Smooth muscle cell of the brain vasculature (primary cell): ENCODE measurements around the gene MACO1.

Source experiments
- DNase-seq: peaks from one replicate; pipeline ENCODE4 v3.0.0-alpha.2; 2012; ENCODE audit warnings: low read depth, low spot score

MACO1 gene

DNA sequence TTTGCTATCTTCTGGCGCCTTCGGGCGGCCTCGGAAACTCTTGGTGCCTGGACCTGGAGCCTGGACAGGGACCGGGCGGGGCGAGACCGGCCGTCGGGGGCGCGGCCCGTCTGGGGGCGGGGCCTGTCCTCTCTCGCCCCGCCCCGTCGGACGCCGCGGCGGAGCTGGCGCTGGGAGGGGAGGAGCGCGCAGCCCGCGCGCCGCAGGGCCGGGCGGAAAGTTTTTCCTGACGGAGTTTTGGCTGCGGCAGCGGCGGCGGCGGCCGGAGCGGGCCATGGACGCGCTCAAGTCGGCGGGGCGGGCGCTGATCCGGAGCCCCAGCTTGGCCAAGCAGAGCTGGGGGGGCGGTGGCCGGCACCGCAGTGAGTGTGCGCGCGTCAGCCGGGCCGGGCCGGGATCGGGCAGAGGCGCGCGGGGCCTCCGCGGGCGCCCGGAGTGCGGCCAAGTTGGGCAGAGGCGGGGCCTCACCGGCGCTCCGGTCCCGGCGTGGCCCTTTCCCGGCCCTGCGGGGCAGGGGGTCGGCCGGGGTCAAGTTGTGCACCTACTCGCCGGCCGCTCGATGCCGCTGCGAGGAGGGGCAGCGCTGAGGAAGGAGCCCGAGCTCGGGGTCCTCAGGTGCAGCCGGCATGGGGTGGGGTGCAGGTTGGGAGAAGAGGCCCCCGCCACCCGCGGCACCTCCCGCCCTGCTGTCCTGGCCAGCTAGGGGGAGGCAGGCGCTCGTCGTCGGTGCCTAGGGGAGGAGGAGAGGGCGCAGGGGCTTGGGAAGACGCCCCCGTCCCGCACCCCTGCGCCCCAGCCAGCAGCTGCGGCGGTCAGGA is 112.9 kb downstream of the MACO1 start, which contains the start of gene LDLRAP1:
Gene LDLRAP1 (plus strand): TSS at position 182 of the 818 bp plus-strand sequence. CDS start 93 bp downstream, at position 275.
- no peak for DNase-seq

- no peak for DNase-seq
Observed at GRCh38 chr1:25544243-25544764, 113.6 kb downstream of the MACO1 start.

GRCh38 chr1:25544819-25545218 is 114.1 kb downstream of the MACO1 start:
- DNase-seq, result no peak

- DNase-seq, result no peak
Observed at GRCh38 chr1:25545767-25546166, 115.1 kb downstream of the MACO1 start.

DNA sequence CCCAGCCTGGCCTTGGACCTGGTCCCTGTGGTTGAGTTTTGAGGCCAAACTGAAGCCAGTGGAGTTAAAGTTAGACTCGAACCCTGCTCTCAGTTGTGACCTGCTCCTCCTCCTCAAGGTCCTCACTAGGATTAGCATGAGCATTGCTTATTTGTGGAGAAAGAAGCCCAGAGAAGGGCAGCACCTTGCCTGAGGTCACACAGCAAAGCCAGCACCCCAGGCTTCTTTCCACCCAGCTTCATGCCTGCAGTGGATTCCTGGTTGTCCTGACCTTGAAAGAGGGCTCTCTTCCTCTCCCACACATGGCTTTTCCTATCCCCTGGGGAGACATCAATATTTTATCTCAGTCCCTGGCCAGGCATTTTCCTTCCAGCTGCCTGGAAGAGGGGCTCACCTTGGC is 115.5 kb downstream of the MACO1 start:
- no peak for DNase-seq

GRCh38 chr1:25548601-25549000 is 117.9 kb downstream of the MACO1 start:
- no peak for DNase-seq

DNA sequence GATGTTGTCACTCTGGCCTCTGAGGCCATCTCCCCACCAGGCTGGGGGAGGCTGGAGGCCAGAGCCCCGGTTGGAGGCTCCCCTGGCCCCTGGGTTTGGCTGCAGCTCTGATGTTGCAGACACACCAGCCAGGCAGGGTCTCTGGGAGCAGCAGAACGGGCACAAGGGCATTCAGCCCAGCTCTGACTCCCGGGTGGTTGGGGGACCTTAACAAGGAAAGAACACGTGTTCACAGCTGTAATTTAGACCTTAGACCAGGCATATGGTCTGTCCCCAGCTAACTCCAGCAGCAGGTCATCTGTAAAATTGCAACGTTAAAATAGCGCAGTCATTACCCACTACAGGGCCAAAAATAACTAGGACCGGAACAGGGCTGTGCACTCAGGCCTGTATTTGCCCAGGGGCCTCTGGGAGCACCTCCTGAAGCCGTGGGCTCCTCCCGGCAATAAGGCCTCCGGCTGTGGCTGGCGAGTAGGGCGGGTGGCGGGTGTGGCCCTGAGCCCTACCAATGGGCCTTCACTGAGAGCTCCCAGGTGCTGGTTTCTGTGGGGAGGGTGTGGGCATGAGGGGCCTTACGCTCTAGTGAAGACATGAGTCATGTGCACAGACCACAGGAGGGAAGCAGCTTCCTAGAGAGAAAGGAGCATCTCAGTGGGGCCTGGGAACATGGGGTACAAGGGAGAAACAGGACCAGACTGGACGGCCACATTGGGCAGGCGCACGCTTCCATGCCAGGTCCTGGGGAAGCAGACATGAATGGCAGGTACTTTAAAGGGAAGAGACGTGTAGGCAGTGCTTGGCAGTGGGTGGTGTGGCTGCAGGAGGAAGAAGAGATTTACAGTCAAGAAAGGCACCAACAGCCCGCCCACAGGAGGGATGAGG is 118.8 kb downstream of the MACO1 start:
- no peak for DNase-seq
